Endothelial cell of umbilical vein (primary cell): ENCODE measurements around the gene RDH13.
"Not testable (repeated sequence)": the region's sequence is repeated elsewhere in the genome, so short reads cannot be mapped to it uniquely, and the experiment has no call there.

ENCODE experiments used
- EZH2 ChIP-seq: IDR thresholded peaks from 2 replicates; pipeline ENCODE4 v1.6.1; 2012; ENCODE audit warnings: borderline replicate concordance, low read depth, mild to moderate bottlenecking, moderate library complexity, low read length, inconsistent platforms; ENCODE audit not compliant: severe bottlenecking
- GATA2 ChIP-seq: IDR thresholded peaks from 2 replicates; pipeline ENCODE4 v1.7.0; 2011; ENCODE audit warnings: low read depth, mild to moderate bottlenecking, moderate library complexity, mixed read lengths, low read length; ENCODE audit not compliant: insufficient read length, insufficient read depth
- MYC ChIP-seq: IDR thresholded peaks from one replicate; pipeline ENCODE4 v1.6.1; 2011; ENCODE audit warnings: mild to moderate bottlenecking, low read depth, low read length
- POLR2A ChIP-seq: IDR thresholded peaks from 2 replicates; pipeline ENCODE4 v1.6.1; 2012; ENCODE audit warnings: low read depth, mild to moderate bottlenecking, control low read depth, low read length
- TF ChIP-seq, protein P1 (sequence below), 2 donors: IDR thresholded peaks; 1 replicate in 1 of 2; 2 replicates in 1 of 2; pipeline ENCODE4 v1.5.1; 2011; ENCODE audit warnings: low read length in 2 of 2, mild to moderate bottlenecking in 2 of 2, moderate library complexity in 2 of 2, control low read depth in 1 of 2, inconsistent platforms in 1 of 2, low read depth in 1 of 2; ENCODE audit not compliant: insufficient read depth in 1 of 2; ENCODE audit errors: extremely low read depth in 1 of 2
- TF ChIP-seq, protein P2 (sequence below): IDR thresholded peaks from 2 replicates; pipeline ENCODE4 v1.6.1; 2011; ENCODE audit not compliant: insufficient read depth, insufficient read length

DNA sequence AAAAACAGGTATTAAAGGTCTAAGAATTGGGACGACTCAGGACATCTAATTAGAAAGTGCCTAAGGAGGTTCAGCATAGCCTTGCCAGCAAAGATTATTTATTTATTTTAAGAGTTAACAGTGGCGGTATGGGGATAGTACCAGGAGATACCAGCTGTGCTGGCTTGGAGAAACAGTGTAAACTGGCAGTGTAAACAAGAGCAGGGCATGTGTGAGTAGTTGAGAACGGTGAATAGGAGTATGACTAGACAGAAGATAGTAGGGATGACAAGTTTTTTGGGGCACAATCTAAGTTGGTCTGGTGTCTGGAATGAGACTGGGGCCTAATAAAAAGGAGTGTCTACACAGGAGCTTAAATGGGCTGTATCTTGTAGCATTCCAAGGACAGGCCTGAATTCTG is 55.4 kb downstream of the RDH13 start:
- TF ChIP-seq, protein P1, sequence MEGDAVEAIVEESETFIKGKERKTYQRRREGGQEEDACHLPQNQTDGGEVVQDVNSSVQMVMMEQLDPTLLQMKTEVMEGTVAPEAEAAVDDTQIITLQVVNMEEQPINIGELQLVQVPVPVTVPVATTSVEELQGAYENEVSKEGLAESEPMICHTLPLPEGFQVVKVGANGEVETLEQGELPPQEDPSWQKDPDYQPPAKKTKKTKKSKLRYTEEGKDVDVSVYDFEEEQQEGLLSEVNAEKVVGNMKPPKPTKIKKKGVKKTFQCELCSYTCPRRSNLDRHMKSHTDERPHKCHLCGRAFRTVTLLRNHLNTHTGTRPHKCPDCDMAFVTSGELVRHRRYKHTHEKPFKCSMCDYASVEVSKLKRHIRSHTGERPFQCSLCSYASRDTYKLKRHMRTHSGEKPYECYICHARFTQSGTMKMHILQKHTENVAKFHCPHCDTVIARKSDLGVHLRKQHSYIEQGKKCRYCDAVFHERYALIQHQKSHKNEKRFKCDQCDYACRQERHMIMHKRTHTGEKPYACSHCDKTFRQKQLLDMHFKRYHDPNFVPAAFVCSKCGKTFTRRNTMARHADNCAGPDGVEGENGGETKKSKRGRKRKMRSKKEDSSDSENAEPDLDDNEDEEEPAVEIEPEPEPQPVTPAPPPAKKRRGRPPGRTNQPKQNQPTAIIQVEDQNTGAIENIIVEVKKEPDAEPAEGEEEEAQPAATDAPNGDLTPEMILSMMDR (IDR thresholded peaks at IDR 0.05; ENCODE audit: extremely low read depth in 1 of 2, insufficient read depth in 1 of 2, low read depth in 1 of 2, low read length in 2 of 2), result not testable (repeated sequence)
- TF ChIP-seq, protein P2, sequence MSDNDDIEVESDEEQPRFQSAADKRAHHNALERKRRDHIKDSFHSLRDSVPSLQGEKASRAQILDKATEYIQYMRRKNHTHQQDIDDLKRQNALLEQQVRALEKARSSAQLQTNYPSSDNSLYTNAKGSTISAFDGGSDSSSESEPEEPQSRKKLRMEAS, result not testable (repeated sequence)
- not testable (repeated sequence) for TF ChIP-seq EZH2, MYC, POLR2A, GATA2
